Loucy (cell line): ENCODE data around the gene MSL3B.

Source experiments
- H2AFZ ChIP-seq: fragments of 200-600 bp; sonication (generic); 2 replicates; pipeline ENCODE4 v1.6.0; 2016; ENCODE audit warnings: antibody characterized with exemption, mild to moderate bottlenecking, low read length, moderate library complexity
- H3F3A ChIP-seq: fragments of 200-600 bp; 2 replicates; pipeline ENCODE4 v1.6.0; 2016; ENCODE audit warnings: antibody characterized with exemption, low read depth, mild to moderate bottlenecking
- H3K27me3 ChIP-seq: fragments of 200-600 bp; sonication (generic); 2 replicates; pipeline ENCODE4 v1.6.1; 2014; ENCODE audit warnings: low read length, mild to moderate bottlenecking; ENCODE audit not compliant: insufficient read depth, poor library complexity, severe bottlenecking
- H3K36me3 ChIP-seq: fragments of 200-600 bp; sonication (generic); 2 replicates; pipeline ENCODE4 v1.6.1; 2016; ENCODE audit warnings: low read length; ENCODE audit not compliant: insufficient read depth
- H3K4me1 ChIP-seq: fragments of 200-600 bp; sonication (generic); 2 replicates; pipeline ENCODE4 v1.5.1; 2014; ENCODE audit warnings: low read length, mild to moderate bottlenecking; ENCODE audit not compliant: insufficient read depth, poor library complexity, severe bottlenecking
- H3K4me2 ChIP-seq: fragments of 200-600 bp; sonication (generic); 2 replicates; pipeline ENCODE4 v1.6.0; 2014; ENCODE audit warnings: antibody characterized with exemption, low read length, low read depth, mild to moderate bottlenecking; ENCODE audit not compliant: poor library complexity, severe bottlenecking
- H3K4me3 ChIP-seq: fragments of 200-600 bp; sonication (generic); 2 replicates; pipeline ENCODE4 v1.5.1; 2014; ENCODE audit warnings: low read length, mild to moderate bottlenecking, mixed read lengths; ENCODE audit not compliant: poor library complexity, severe bottlenecking
- H3K79me2 ChIP-seq: fragments of 200-600 bp; sonication (generic); 2 replicates; pipeline ENCODE4 v1.6.1; 2014; ENCODE audit warnings: low read length; ENCODE audit not compliant: insufficient read depth
- H3K9ac ChIP-seq: fragments of 200-600 bp; sonication (generic); 2 replicates; pipeline ENCODE4 v1.6.0; 2014; ENCODE audit warnings: mild to moderate bottlenecking, low read depth, low read length, moderate library complexity; ENCODE audit not compliant: poor library complexity, severe bottlenecking
- H3K9me2 ChIP-seq: fragments of 200-600 bp; sonication (generic); replicated peaks from 2 replicates; pipeline ENCODE4 v1.6.1; 2016; ENCODE audit warnings: low read depth, low read length, mixed read lengths
- H3K9me3 ChIP-seq: fragments of 200-600 bp; sonication (generic); 2 replicates; pipeline ENCODE4 v1.6.1; 2014; ENCODE audit warnings: mild to moderate bottlenecking, antibody characterized with exemption, low read length, low read depth; ENCODE audit not compliant: insufficient read depth
- H4K20me1 ChIP-seq: fragments of 200-600 bp; sonication (generic); 2 replicates; pipeline ENCODE4 v1.6.0; 2014; ENCODE audit warnings: antibody characterized with exemption, low read length, mild to moderate bottlenecking; ENCODE audit not compliant: insufficient read depth, poor library complexity, severe bottlenecking
- EZH2phosphoT487 ChIP-seq: fragments of 200-600 bp; IDR thresholded peaks from 2 replicates; pipeline ENCODE4 v1.6.1; 2018; ENCODE audit warnings: antibody characterized with exemption, mild to moderate bottlenecking, moderate library complexity, borderline replicate concordance
- TF ChIP-seq, protein P1 (sequence below): fragments of 200-600 bp; sonication (generic); conservative IDR thresholded peaks from 2 replicates; pipeline ENCODE4 v1.5.1; 2014; ENCODE audit warnings: mild to moderate bottlenecking, antibody characterized with exemption, low read length

The MSL3B gene

DNA sequence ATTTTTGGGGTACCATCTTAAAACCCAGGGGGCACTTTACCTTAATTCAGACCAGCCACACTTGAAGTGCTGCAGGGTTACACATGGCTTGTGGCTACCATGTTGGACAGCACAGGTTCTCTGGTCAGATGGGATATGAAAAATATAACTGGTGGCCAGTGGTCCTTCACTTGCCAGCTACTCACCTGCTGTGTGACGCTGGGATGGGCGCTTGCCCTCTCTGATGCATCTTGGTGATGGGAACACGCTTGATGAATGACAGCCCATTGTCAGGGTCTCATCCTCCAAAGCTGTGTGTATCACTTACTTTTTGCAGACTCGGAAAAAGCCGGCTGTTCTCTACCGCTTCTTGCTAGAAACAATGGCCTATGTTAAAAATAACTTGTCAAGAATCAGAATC is 36.3 kb downstream of the MSL3B start:
- H3K4me2 ChIP-seq, result no peak overlapping the region
- no peaks in the 10 kb centered on the region for H3K9me3 ChIP-seq
- no peak for TF ChIP-seq EZH2phosphoT487
- TF ChIP-seq, protein P1, sequence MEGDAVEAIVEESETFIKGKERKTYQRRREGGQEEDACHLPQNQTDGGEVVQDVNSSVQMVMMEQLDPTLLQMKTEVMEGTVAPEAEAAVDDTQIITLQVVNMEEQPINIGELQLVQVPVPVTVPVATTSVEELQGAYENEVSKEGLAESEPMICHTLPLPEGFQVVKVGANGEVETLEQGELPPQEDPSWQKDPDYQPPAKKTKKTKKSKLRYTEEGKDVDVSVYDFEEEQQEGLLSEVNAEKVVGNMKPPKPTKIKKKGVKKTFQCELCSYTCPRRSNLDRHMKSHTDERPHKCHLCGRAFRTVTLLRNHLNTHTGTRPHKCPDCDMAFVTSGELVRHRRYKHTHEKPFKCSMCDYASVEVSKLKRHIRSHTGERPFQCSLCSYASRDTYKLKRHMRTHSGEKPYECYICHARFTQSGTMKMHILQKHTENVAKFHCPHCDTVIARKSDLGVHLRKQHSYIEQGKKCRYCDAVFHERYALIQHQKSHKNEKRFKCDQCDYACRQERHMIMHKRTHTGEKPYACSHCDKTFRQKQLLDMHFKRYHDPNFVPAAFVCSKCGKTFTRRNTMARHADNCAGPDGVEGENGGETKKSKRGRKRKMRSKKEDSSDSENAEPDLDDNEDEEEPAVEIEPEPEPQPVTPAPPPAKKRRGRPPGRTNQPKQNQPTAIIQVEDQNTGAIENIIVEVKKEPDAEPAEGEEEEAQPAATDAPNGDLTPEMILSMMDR, result no peak
- H3K4me3 ChIP-seq, result no peak overlapping the region
- H3K4me1 ChIP-seq, result no peaks in the 10 kb centered on the region
- H3F3A ChIP-seq, result peaks cover 2% of the 10 kb centered on the region; the same call in 1 of the 2 replicates
- H3K9ac ChIP-seq, result no peak overlapping the region
- H3K9me2 ChIP-seq, result no peaks in the 10 kb centered on the region
- peaks cover 47% of the 10 kb centered on the region for H3K36me3 ChIP-seq
- peaks cover 5% of the 10 kb centered on the region for H4K20me1 ChIP-seq
- H3K79me2 ChIP-seq, result peaks cover 22% of the 10 kb centered on the region
- H3K27me3 ChIP-seq, result no peaks in the 10 kb centered on the region
- H2AFZ ChIP-seq, result no peak overlapping the region

DNA sequence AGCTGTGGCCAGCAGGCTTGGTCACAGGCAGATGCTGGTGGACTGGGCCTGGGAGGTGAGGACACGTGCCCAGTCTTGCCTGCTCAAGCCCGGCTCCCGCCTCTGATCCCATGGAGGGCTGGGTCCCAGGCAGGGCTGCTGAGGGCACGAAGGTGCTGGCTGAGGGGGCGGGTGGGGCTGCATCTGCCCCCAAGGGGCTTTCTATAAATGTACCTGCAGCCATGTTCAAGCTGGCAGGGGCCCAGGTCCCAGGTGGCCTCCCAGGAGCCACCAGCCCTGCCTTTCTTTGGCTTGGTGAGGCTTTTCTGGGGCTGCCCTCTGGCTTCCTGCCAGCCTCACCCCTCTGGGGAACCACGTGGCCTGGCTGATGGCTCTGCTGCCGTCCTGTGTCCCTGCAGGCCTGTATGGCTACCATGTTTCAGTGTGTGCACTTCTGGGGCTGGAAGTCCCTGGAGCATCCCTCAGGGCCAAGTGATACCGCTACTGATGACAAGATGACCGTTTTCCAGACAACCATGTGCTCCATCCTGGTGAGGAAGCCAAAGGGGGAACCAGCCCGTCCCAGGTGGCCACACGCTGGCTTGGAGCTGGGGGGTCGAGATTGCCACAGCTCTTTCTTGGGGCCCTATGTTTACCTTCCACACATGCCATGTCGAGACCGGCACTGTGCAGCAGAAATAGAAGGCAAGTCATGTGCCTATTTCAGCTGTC is 37.0 kb downstream of the MSL3B start:
- H3K79me2 ChIP-seq, result peaks cover 16% of the 10 kb centered on the region; the same call in 1 of the 2 replicates
- H3K9ac ChIP-seq, result no peak overlapping the region
- peaks cover 40% of the 10 kb centered on the region; the same call in 1 of the 2 replicates for H3K36me3 ChIP-seq
- no peaks in the 10 kb centered on the region for H3K27me3 ChIP-seq
- H3K9me3 ChIP-seq, result no peaks in the 10 kb centered on the region
- peaks cover 2% of the 10 kb centered on the region for H4K20me1 ChIP-seq
- no peaks in the 10 kb centered on the region for H3K9me2 ChIP-seq
- no peak overlapping the region for H2AFZ ChIP-seq
- H3K4me3 ChIP-seq, result no peak overlapping the region
- peaks cover 2% of the 10 kb centered on the region; the same call in 1 of the 2 replicates for H3F3A ChIP-seq
- H3K4me1 ChIP-seq, result no peaks in the 10 kb centered on the region
- TF ChIP-seq, protein P1, result no peak
- TF ChIP-seq EZH2phosphoT487, result no peak
- no peak overlapping the region for H3K4me2 ChIP-seq

DNA sequence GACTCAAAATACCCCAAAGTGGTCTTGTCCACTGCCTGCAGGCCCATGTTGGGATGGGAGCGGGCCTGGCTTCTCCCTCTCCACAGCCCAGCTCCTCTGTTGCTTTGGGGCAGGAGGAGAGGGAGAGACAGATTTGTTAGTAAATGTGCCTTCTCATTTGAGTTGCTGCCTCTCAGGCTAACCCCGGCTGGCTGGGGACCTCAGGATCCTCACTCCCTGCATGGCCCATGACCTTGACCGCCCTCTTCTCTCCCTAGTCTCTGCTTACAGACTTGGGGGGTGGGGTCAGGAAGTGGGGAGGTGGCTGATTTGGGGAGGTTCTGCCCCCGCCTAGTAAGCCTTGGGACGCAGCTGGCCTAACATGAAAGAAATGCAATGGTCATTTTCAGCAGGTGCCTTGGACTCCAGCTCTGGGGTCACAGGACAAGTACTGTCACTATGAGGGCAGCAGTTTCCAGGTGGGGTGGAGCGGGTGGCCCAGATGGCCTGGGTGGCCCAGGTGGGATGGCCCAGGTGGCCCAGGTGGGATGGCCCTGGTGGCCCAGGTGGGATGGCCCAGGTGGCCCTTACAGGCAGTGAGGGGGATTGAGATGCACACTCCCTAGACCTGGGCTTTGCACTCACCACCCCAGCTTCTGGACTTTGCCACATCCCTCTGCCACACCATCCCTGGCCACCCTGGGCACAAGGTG is 37.9 kb downstream of the MSL3B start:
- no peak overlapping the region for H2AFZ ChIP-seq
- peaks cover 31% of the 10 kb centered on the region; the same call in 1 of the 2 replicates for H3K36me3 ChIP-seq
- H3K27me3 ChIP-seq, result no peaks in the 10 kb centered on the region
- no peak overlapping the region for H3K4me2 ChIP-seq
- H3K9ac ChIP-seq, result no peak overlapping the region
- peaks cover 2% of the 10 kb centered on the region; the same call in 1 of the 2 replicates for H3F3A ChIP-seq
- no peaks in the 10 kb centered on the region for H3K4me1 ChIP-seq
- peaks cover 7% of the 10 kb centered on the region; the same call in 1 of the 2 replicates for H3K79me2 ChIP-seq
- no peak overlapping the region for H3K4me3 ChIP-seq
- H3K9me3 ChIP-seq, result no peaks in the 10 kb centered on the region
- H4K20me1 ChIP-seq, result no peaks in the 10 kb centered on the region
- TF ChIP-seq, protein P1, result no peak
- TF ChIP-seq EZH2phosphoT487, result no peak
- no peaks in the 10 kb centered on the region for H3K9me2 ChIP-seq
